Body of pancreas (tissue), 4 donors: ENCODE data around the gene APMAP.

ENCODE experiments used
- CTCF ChIP-seq, 7 experiments: fragments of 450-650 bp in 4 of 7; fragments of 200-600 bp in 3 of 7; sonication (generic) in 3 of 7; IDR thresholded peaks; one replicate each; pipeline ENCODE4 v1.5.1; 2016 to 2019; ENCODE audit warnings: antibody characterized with exemption in 7 of 7
- POLR2A ChIP-seq, 3 donors: fragments of 450-650 bp; IDR thresholded peaks; one replicate each; pipeline ENCODE4 v1.6.1; 2016; ENCODE audit warnings: antibody characterized with exemption in 3 of 3, mild to moderate bottlenecking in 2 of 3

- peak in 2 of 3 donors; percentile 45 to 54 for TF ChIP-seq POLR2A (IDR thresholded peaks at IDR 0.05)
- peak in 1 of 7 experiments; percentile 6 for TF ChIP-seq CTCF (IDR thresholded peaks at IDR 0.05)
Observed at GRCh38 chr20:25032478-25033264, 40.1 kb upstream of the APMAP start.
